IMR-90 (cell line): ENCODE data around the gene PARVB. TPM values are rescaled to one million over a fixed set of nuclear protein-coding genes. Genes with fewer than 3 reads are reported as not detected.

Experiments used
- ATAC-seq: fragments of 200-7000 bp; cut with Tn5 transposase; 2 replicates; pipeline ENCODE4 v1.9.1; 2020; ENCODE audit warnings: low read depth, mild to moderate bottlenecking, moderate library complexity
- BruUV-seq: library from RNA; stranded (reverse); fragments of 400-500 nt; replicated peaks from 2 replicates; lab custom pipeline; 2021; lab: Mats Ljungman, UMichigan
- CTCF ChIA-PET: fragments of 300-600 bp; formaldehyde crosslinking; extraction: SDS; loops from one replicate; lab custom pipeline; 2021; ENCODE audit warnings: antibody characterized with exemption; lab: Yijun Ruan, JAX
- POLR2A ChIA-PET: fragments of 300-600 bp; sonication (Branson Sonifier 250); formaldehyde crosslinking; loops from one replicate; lab custom pipeline; 2022; ENCODE audit warnings: antibody characterized with exemption; ENCODE audit not compliant: unreplicated experiment; lab: Charles Lee
- DNase-seq: peaks from one replicate; pipeline ENCODE4 v3.0.0; 2013
- H2AFZ ChIP-seq: replicated peaks from 2 replicates; pipeline ENCODE3; 2013; ENCODE audit warnings: low read length, mild to moderate bottlenecking; ENCODE audit not compliant: poor library complexity
- H2AK5ac ChIP-seq: 2 replicates; pipeline ENCODE4 v1.6.1; 2013; ENCODE audit warnings: low read depth, low read length, inconsistent platforms
- H2AK9ac ChIP-seq: replicated peaks from 2 replicates; pipeline ENCODE3; 2013; ENCODE audit warnings: mild to moderate bottlenecking, low read depth, low read length, moderate library complexity; ENCODE audit not compliant: poor library complexity
- H2BK120ac ChIP-seq: 2 replicates; pipeline ENCODE4 v1.6.1; 2013; ENCODE audit warnings: low read depth, low read length, inconsistent platforms
- H2BK15ac ChIP-seq: 3 replicates; pipeline ENCODE4 v1.6.1; 2013; ENCODE audit warnings: low read depth, low read length, inconsistent platforms
- H2BK20ac ChIP-seq: 2 replicates; pipeline ENCODE4 v1.6.1; 2013; ENCODE audit warnings: low read depth, mild to moderate bottlenecking, inconsistent platforms, low read length, moderate library complexity
- H2BK5ac ChIP-seq: 2 replicates; pipeline ENCODE4 v1.6.1; 2013; ENCODE audit warnings: mild to moderate bottlenecking, low read depth, low read length, inconsistent platforms; ENCODE audit not compliant: poor library complexity, severe bottlenecking
- H3K14ac ChIP-seq: replicated peaks from 2 replicates; pipeline ENCODE4 v1.6.1; 2013; ENCODE audit warnings: low read depth, low read length, inconsistent platforms
- H3K18ac ChIP-seq: 2 replicates; pipeline ENCODE4 v1.6.1; 2013; ENCODE audit warnings: low read depth, low read length, control low read depth
- H3K23ac ChIP-seq: 2 replicates; pipeline ENCODE4 v1.6.1; 2013; ENCODE audit warnings: low read depth, low read length, inconsistent platforms
- H3K27ac ChIP-seq: 2 replicates; pipeline ENCODE4 v1.5.1; 2013; ENCODE audit warnings: mild to moderate bottlenecking, control low read depth, low read length; ENCODE audit not compliant: insufficient read depth
- H3K27me3 ChIP-seq: 2 replicates; pipeline ENCODE4 v1.6.1; 2013; ENCODE audit warnings: low read length; ENCODE audit not compliant: control insufficient read depth, insufficient read depth
- H3K36me3 ChIP-seq: 2 replicates; pipeline ENCODE4 v1.6.1; 2013; ENCODE audit warnings: low read length, mixed read lengths; ENCODE audit not compliant: control insufficient read depth, insufficient read depth
- H3K4ac ChIP-seq: 2 replicates; pipeline ENCODE4 v1.6.1; 2013; ENCODE audit warnings: low read depth, low read length, inconsistent platforms
- H3K4me1 ChIP-seq: 2 replicates; pipeline ENCODE4 v1.6.1; 2013; ENCODE audit warnings: low read length, mixed read lengths; ENCODE audit not compliant: control insufficient read depth, insufficient read depth
- H3K4me2 ChIP-seq: 2 replicates; pipeline ENCODE4 v1.6.1; 2013; ENCODE audit warnings: low read depth, mild to moderate bottlenecking, control low read depth, low read length, moderate library complexity
- H3K4me3 ChIP-seq: 2 replicates; pipeline ENCODE4 v1.5.1; 2013; ENCODE audit warnings: low read depth, mild to moderate bottlenecking, control low read depth, low read length, moderate library complexity; ENCODE audit not compliant: insufficient read depth
- H3K56ac ChIP-seq: 2 replicates; pipeline ENCODE4 v1.6.1; 2013; ENCODE audit warnings: low read length, inconsistent platforms; ENCODE audit not compliant: insufficient read depth; ENCODE audit errors: extremely low read depth
- H3K79me1 ChIP-seq, 2 experiments: 2 replicates each; pipeline ENCODE4 v1.6.1; 2013; ENCODE audit warnings: low read length in 2 of 2, inconsistent platforms in 1 of 2, low read depth in 1 of 2
- H3K9ac ChIP-seq: 2 replicates; pipeline ENCODE4 v1.6.1; 2013; ENCODE audit warnings: low read depth, low read length, control low read depth
- H3K9me1 ChIP-seq: 2 replicates; pipeline ENCODE4 v1.6.1; 2013; ENCODE audit warnings: low read length, inconsistent platforms; ENCODE audit not compliant: insufficient read depth
- H3K9me3 ChIP-seq: 2 replicates; pipeline ENCODE4 v1.6.1; 2013; ENCODE audit warnings: low read length; ENCODE audit not compliant: control insufficient read depth, insufficient read depth
- H4K20me1 ChIP-seq: 2 replicates; pipeline ENCODE4 v1.6.1; 2013; ENCODE audit warnings: low read length, inconsistent platforms; ENCODE audit not compliant: insufficient read depth
- H4K5ac ChIP-seq: 2 replicates; pipeline ENCODE4 v1.6.1; 2013; ENCODE audit warnings: mild to moderate bottlenecking, low read depth, low read length, control low read depth
- H4K8ac ChIP-seq, 2 experiments: 2 replicates each; pipeline ENCODE4 v1.6.1; 2013; ENCODE audit warnings: low read depth in 2 of 2, low read length in 2 of 2, control low read depth in 1 of 2, inconsistent platforms in 1 of 2
- H4K91ac ChIP-seq: 2 replicates; pipeline ENCODE4 v1.6.1; 2013; ENCODE audit warnings: low read depth, low read length, inconsistent platforms; ENCODE audit not compliant: insufficient read depth
- BHLHE40 ChIP-seq: fragments of 150-350 bp; IDR thresholded peaks from 2 replicates; pipeline ENCODE4 v1.6.1; 2016; ENCODE audit warnings: mild to moderate bottlenecking, low read depth, low read length
- CEBPB ChIP-seq: IDR thresholded peaks from 2 replicates; pipeline ENCODE4 v1.6.1; 2012; ENCODE audit warnings: low read depth, low read length, improper control_type of control experiment
- CHD1 ChIP-seq: IDR thresholded peaks from 2 replicates; pipeline ENCODE4 v1.6.1; 2012; ENCODE audit warnings: low read depth, low read length, improper control_type of control experiment
- FOS ChIP-seq: fragments of 150-350 bp; IDR thresholded peaks from 2 replicates; pipeline ENCODE4 v1.6.1; 2016; ENCODE audit warnings: low read depth, low read length
- MAFK ChIP-seq: IDR thresholded peaks from 2 replicates; pipeline ENCODE4 v1.6.1; 2012; ENCODE audit warnings: low read depth, low read length, improper control_type of control experiment
- MAZ ChIP-seq: IDR thresholded peaks from 2 replicates; pipeline ENCODE4 v1.6.1; 2012; ENCODE audit warnings: low read depth, mild to moderate bottlenecking, low read length, improper control_type of control experiment, moderate library complexity, borderline replicate concordance
- MXI1 ChIP-seq: IDR thresholded peaks from 2 replicates; pipeline ENCODE4 v1.6.1; 2012; ENCODE audit warnings: low read depth, mild to moderate bottlenecking, low read length, moderate library complexity, borderline replicate concordance
- NFE2L2 ChIP-seq: fragments of 150-350 bp; IDR thresholded peaks from 2 replicates; pipeline ENCODE4 v1.6.1; 2016; ENCODE audit warnings: low read depth, mild to moderate bottlenecking, low read length
- RAD21 ChIP-seq: IDR thresholded peaks from 2 replicates; pipeline ENCODE4 v1.6.1; 2012; ENCODE audit warnings: low read length, improper control_type of control experiment
- RFX5 ChIP-seq: IDR thresholded peaks from 2 replicates; pipeline ENCODE4 v1.8.0; 2012; ENCODE audit warnings: low read depth, mild to moderate bottlenecking, low read length, moderate library complexity
- SMC3 ChIP-seq: fragments of 150-350 bp; IDR thresholded peaks from 2 replicates; pipeline ENCODE4 v1.6.1; 2016; ENCODE audit warnings: low read depth, mild to moderate bottlenecking, antibody characterized with exemption, low read length, moderate library complexity
- WGBS, 2 experiments: methylation state at CpG; one replicate each; pipeline versions ENCODE4 v1.1.5 to v1.1.7; 2013; ENCODE audit warnings: missing lambda C conversion rate in 2 of 2; ENCODE audit not compliant: insufficient read length in 1 of 2; ENCODE audit errors: extremely low coverage in 2 of 2; 5-methylcytosine and 5-hydroxymethylcytosine counted together
- dilution Hi-C: fragments of 300-500 bp; cut with HindIII; formaldehyde crosslinking; loops from one replicate; pipeline ENCODE4 v1.14.3; 2018; ENCODE audit warnings: low sequenced_read_pairs; ENCODE audit not compliant: unreplicated experiment
- in situ Hi-C: fragments of 300-500 bp; cut with MboI; formaldehyde crosslinking; loops from 3 replicates; pipeline ENCODE4 v1.14.3; 2019; ENCODE audit warnings: low sequenced_read_pairs, inconsistent platforms, mixed read lengths
- intact Hi-C: fragments of 100-400 bp; cut with micrococcal nuclease; formaldehyde crosslinking; loops from 2 replicates; pipeline ENCODE4 v1.10.0; 2022
- polyA plus RNA-seq, 3 experiments: library from polyadenylated mRNA; depleted of rRNA; stranded (reverse); fragments of >200 nt; gene quantifications; 2 replicates each; pipeline ENCODE4 v1.2.3, GENCODE V29; 2012; ENCODE audit warnings: low replicate concordance in 1 of 3
- total RNA-seq: library from RNA; depleted of rRNA; stranded (reverse); fragments of >200 nt; gene quantifications from 2 replicates; pipeline ENCODE4 v1.2.3, GENCODE V29; 2012
- TF ChIP-seq, protein P1 (sequence below): conservative IDR thresholded peaks from 2 replicates; pipeline ENCODE4 v1.5.1; 2012; ENCODE audit warnings: mild to moderate bottlenecking, low read depth, low read length, improper control_type of control experiment
- TF ChIP-seq, protein P2 (sequence below): fragments of 150-350 bp; IDR thresholded peaks from 2 replicates; pipeline ENCODE4 v1.6.1; 2017; ENCODE audit warnings: mild to moderate bottlenecking, antibody characterized with exemption, low read length, low read depth
- TF ChIP-seq, protein P3 (sequence below): fragments of 150-350 bp; IDR thresholded peaks from 2 replicates; pipeline ENCODE4 v1.6.1; 2016; ENCODE audit warnings: low read depth, mild to moderate bottlenecking, low read length, moderate library complexity, borderline replicate concordance

The PARVB gene
- total and polyA plus RNA-seq, 2 of the 4 experiments (the other 2 are of a cell fraction), result 44.3 to 53.9 TPM

DNA sequence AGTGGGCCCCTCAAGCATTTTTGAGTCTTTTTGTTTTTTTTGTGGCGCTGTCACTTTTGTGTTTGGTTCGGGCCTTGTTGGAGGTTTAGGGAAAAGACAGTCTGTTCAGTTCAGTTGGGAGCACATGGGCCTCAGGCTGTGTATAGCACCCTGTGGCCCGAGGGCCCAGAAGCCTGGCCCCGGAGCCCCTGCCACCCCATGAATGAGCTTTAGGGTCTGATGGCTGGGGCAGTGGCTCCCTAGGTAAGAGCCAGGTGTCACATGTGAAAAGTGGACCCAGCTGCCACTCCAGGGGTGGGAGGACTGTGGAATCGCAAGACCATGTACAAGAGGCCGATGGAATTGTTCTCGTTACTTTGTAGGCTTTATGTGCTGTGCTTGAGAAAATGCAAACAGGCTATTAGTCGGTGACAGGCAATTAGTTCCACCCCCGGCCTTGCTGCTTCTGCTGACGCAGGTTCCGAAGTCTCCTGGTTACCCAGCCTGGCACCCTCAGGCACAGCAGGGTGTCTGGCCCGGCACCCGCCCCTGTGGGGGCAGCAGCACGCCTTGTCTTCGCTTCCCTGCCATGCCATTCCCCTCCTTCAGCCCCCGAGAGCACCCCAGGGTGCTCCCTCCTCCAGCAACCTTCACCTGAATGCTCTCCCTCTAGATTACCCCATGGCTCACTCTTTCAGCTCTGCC, 118.5 kb downstream of the PARVB start:
- TF ChIP-seq RFX5 (no peak), MAZ (no peak), FOS (no peak), BHLHE40 (no peak), MXI1 (no peak), CHD1 (no peak), SMC3 (no peak), NFE2L2 (no peak), MAFK (no peak), CEBPB (no peak), RAD21 (no peak)
- TF ChIP-seq, protein P1, sequence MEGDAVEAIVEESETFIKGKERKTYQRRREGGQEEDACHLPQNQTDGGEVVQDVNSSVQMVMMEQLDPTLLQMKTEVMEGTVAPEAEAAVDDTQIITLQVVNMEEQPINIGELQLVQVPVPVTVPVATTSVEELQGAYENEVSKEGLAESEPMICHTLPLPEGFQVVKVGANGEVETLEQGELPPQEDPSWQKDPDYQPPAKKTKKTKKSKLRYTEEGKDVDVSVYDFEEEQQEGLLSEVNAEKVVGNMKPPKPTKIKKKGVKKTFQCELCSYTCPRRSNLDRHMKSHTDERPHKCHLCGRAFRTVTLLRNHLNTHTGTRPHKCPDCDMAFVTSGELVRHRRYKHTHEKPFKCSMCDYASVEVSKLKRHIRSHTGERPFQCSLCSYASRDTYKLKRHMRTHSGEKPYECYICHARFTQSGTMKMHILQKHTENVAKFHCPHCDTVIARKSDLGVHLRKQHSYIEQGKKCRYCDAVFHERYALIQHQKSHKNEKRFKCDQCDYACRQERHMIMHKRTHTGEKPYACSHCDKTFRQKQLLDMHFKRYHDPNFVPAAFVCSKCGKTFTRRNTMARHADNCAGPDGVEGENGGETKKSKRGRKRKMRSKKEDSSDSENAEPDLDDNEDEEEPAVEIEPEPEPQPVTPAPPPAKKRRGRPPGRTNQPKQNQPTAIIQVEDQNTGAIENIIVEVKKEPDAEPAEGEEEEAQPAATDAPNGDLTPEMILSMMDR, result no peak
- TF ChIP-seq, protein P2, sequence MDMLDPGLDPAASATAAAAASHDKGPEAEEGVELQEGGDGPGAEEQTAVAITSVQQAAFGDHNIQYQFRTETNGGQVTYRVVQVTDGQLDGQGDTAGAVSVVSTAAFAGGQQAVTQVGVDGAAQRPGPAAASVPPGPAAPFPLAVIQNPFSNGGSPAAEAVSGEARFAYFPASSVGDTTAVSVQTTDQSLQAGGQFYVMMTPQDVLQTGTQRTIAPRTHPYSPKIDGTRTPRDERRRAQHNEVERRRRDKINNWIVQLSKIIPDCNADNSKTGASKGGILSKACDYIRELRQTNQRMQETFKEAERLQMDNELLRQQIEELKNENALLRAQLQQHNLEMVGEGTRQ, result no peak
- TF ChIP-seq, protein P3, sequence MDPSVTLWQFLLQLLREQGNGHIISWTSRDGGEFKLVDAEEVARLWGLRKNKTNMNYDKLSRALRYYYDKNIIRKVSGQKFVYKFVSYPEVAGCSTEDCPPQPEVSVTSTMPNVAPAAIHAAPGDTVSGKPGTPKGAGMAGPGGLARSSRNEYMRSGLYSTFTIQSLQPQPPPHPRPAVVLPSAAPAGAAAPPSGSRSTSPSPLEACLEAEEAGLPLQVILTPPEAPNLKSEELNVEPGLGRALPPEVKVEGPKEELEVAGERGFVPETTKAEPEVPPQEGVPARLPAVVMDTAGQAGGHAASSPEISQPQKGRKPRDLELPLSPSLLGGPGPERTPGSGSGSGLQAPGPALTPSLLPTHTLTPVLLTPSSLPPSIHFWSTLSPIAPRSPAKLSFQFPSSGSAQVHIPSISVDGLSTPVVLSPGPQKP, result no peak
- Histone ChIP-seq H3K4me3 (no peak overlapping the region), H2BK15ac (no peak overlapping the region), H3K4me2 (no peak overlapping the region), H3K56ac (no peak overlapping the region), H3K27me3 (no peaks in the 10 kb centered on the region), H3K79me1 (no peaks in the 10 kb centered on the region), H3K9me1 (peaks cover 5% of the 10 kb centered on the region), H4K91ac (no peak overlapping the region), H4K20me1 (no peaks in the 10 kb centered on the region), H2BK120ac (no peak overlapping the region), H3K14ac (no peak overlapping the region), H3K27ac (no peak overlapping the region), H3K9ac (no peak overlapping the region), H2BK5ac (no peak overlapping the region), H2AK5ac (no peak overlapping the region), H3K4me1 (peaks cover 5% of the 10 kb centered on the region; the same call in 1 of the 2 replicates), H3K4ac (no peak overlapping the region), H3K18ac (no peak overlapping the region), H2AK9ac (peak overlapping the region; percentile 79), H3K9me3 (peaks cover 5% of the 10 kb centered on the region), H2AFZ (no peak overlapping the region), H3K23ac (no peak overlapping the region), H2BK20ac (no peak overlapping the region), H4K5ac (no peak overlapping the region), H3K36me3 (peaks cover 8% of the 10 kb centered on the region), H4K8ac (no peak overlapping the region)
- ChIA-PET CTCF (interaction anchor here (0.6 kb wide), 1 partner anchor 169 kb away, joined by 3 read pairs; no protein-coding TSS in a partner anchor), POLR2A (no interaction called here)
- intact Hi-C loops, result loop anchor here (10.0 kb wide), 1 partner anchor 182 kb away; no protein-coding TSS in a partner anchor
- DNase-seq (no peak), ATAC-seq (no peak)
- WGBS, 2 experiments, result 80% methylated on average over 9 of the region's 16 CpGs; no CpG with 5 or more reads in 1 of the 2 experiments
- in situ Hi-C loops, result no loop called here
- no TSS peak for BruUV-seq
- dilution Hi-C loops, result no loop called here
